HCEC 1CT (cell line): ENCODE measurements around the gene KIAA0513.
"Not testable (repeated sequence)": the region's sequence is repeated elsewhere in the genome, so short reads cannot be mapped to it uniquely, and the experiment has no call there.

ENCODE experiments used
- DNase-seq: peaks from one replicate; pipeline ENCODE4 v3.0.0-alpha.2; 2017

KIAA0513 gene

GRCh38 chr16:85029408-85029784, 1.8 kb downstream of the KIAA0513 start:
- DNase-seq = peak; percentile 48

GRCh38 chr16:85029981-85030401, 2.4 kb downstream of the KIAA0513 start:
- DNase-seq = no peak

- no peak for DNase-seq
Observed at GRCh38 chr16:85031451-85031850, 3.9 kb downstream of the KIAA0513 start.

- DNase-seq = not testable (repeated sequence)
Observed at GRCh38 chr16:85032187-85032586, 4.6 kb downstream of the KIAA0513 start.

- DNase-seq = no peak
Observed at GRCh38 chr16:85033171-85033570, 5.6 kb downstream of the KIAA0513 start.

- DNase-seq = no peak
Observed at GRCh38 chr16:85034591-85035433, 7.2 kb downstream of the KIAA0513 start.

GRCh38 chr16:85036236-85037049, 8.8 kb downstream of the KIAA0513 start:
- no peak for DNase-seq

GRCh38 chr16:85037050-85037410, 9.4 kb downstream of the KIAA0513 start:
- peak; percentile 69 for DNase-seq

- DNase-seq = no peak
Observed at GRCh38 chr16:85037721-85038120, 10.1 kb downstream of the KIAA0513 start.

- no peak for DNase-seq
Observed at GRCh38 chr16:85040685-85041084, 13.1 kb downstream of the KIAA0513 start.

- DNase-seq = no peak
Observed at GRCh38 chr16:85041219-85042166, 13.9 kb downstream of the KIAA0513 start.

GRCh38 chr16:85042167-85042526, 14.6 kb downstream of the KIAA0513 start:
- no peak for DNase-seq

GRCh38 chr16:85042606-85043005, 15.0 kb downstream of the KIAA0513 start:
- no peak for DNase-seq

GRCh38 chr16:85045077-85045476, 17.5 kb downstream of the KIAA0513 start:
- no peak for DNase-seq

- DNase-seq = no peak
Observed at GRCh38 chr16:85045641-85046471, 18.3 kb downstream of the KIAA0513 start.

GRCh38 chr16:85046472-85046916, 18.9 kb downstream of the KIAA0513 start:
- no peak for DNase-seq

- DNase-seq = no peak
Observed at GRCh38 chr16:85046931-85047866, 19.6 kb downstream of the KIAA0513 start.

GRCh38 chr16:85047867-85048455, 20.4 kb downstream of the KIAA0513 start:
- DNase-seq = no peak

- DNase-seq = no peak
Observed at GRCh38 chr16:85048921-85049562, 21.4 kb downstream of the KIAA0513 start.
